ENCODE measurements around the gene HPRT1. TPM values are rescaled to one million over a fixed set of nuclear protein-coding genes. Genes with fewer than 3 reads are reported as not detected.

Gene HPRT1
- total RNA-seq, 1 donor from 2014 or later: 9.6 TPM

DNA sequence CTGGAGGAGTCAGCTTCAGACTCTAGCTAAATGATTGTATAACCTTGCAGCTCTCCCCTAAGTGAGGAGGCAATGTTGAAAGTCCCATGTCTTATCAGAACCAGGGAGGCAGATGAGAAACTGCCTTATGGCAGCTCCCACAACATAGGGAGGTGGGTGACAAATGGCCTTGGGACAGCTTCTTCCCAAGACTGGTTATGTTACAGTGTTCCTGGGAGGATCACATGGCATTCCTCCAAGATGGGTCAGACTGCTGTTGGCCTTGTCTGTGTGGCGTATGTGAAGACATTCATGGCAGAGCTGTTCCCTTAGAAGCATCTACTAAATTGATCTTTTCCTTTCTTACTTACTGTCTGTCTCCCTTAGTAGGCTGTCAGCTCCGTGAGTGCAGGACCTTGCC, 42.0 kb downstream of the HPRT1 start:
- DNase-seq (ENCODE audit: low read depth): no peak
- TF ChIP-seq, protein P1, sequence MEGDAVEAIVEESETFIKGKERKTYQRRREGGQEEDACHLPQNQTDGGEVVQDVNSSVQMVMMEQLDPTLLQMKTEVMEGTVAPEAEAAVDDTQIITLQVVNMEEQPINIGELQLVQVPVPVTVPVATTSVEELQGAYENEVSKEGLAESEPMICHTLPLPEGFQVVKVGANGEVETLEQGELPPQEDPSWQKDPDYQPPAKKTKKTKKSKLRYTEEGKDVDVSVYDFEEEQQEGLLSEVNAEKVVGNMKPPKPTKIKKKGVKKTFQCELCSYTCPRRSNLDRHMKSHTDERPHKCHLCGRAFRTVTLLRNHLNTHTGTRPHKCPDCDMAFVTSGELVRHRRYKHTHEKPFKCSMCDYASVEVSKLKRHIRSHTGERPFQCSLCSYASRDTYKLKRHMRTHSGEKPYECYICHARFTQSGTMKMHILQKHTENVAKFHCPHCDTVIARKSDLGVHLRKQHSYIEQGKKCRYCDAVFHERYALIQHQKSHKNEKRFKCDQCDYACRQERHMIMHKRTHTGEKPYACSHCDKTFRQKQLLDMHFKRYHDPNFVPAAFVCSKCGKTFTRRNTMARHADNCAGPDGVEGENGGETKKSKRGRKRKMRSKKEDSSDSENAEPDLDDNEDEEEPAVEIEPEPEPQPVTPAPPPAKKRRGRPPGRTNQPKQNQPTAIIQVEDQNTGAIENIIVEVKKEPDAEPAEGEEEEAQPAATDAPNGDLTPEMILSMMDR (IDR thresholded peaks at IDR 0.05; ENCODE audit: insufficient read depth, low read length, poor library complexity, severe bottlenecking): no peak

GRCh38 chrX:134502686-134503085, 42.7 kb downstream of the HPRT1 start:
- Histone ChIP-seq H3K4me3 (ENCODE audit: low read depth, low read length) (no peak overlapping the region), H3K27me3 (ENCODE audit: control insufficient read depth, insufficient read depth, low read length) (no peaks in the 10 kb centered on the region), H3K36me3 (ENCODE audit: control insufficient read depth, insufficient read depth, low read length) (no peaks in the 10 kb centered on the region)
- TF ChIP-seq, protein P1 (IDR thresholded peaks at IDR 0.05; ENCODE audit: insufficient read depth, low read length, poor library complexity, severe bottlenecking): no peak
- no peak for DNase-seq (ENCODE audit: low read depth)

More for the DNA sequence above, 42.0 kb downstream of the HPRT1 start:
- no peak overlapping the region for H3K4me3 ChIP-seq (ENCODE audit: low read depth, low read length)
- no peaks in the 10 kb centered on the region for H3K27me3 ChIP-seq (ENCODE audit: control insufficient read depth, insufficient read depth, low read length)
- no peaks in the 10 kb centered on the region for H3K36me3 ChIP-seq (ENCODE audit: control insufficient read depth, insufficient read depth, low read length)

DNA sequence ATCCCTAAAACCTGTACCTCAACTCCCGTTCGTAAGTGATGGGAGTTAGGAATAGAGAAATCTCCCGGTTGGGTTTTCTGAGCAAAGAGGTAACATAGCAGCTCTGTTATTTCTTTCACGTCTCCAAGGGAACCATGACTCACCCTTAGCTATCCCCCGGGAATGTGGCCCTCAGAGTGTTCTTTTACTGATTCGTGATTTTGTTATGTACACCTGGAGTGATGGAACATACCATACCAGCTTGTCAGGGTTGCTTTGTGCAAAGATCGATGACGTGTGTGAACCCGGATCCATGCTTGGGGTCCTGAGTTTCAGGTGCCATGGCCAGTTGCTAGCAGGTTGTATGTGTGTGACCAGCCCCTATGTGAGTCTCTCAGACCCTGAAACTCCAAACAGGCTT, 52.6 kb downstream of the HPRT1 start:
- no peaks in the 10 kb centered on the region for H3K36me3 ChIP-seq (ENCODE audit: control insufficient read depth, insufficient read depth, low read length)
- peak; percentile 75 for DNase-seq (ENCODE audit: low read depth)
- H3K4me3 ChIP-seq (ENCODE audit: low read depth, low read length): no peak overlapping the region
- TF ChIP-seq, protein P1 (IDR thresholded peaks at IDR 0.05; ENCODE audit: insufficient read depth, low read length, poor library complexity, severe bottlenecking): no peak
- H3K27me3 ChIP-seq (ENCODE audit: control insufficient read depth, insufficient read depth, low read length): no peaks in the 10 kb centered on the region

GRCh38 chrX:134513091-134513490, 53.1 kb downstream of the HPRT1 start:
- no peak for DNase-seq (ENCODE audit: low read depth)
- H3K4me3 ChIP-seq (ENCODE audit: low read depth, low read length): no peak overlapping the region
- no peaks in the 10 kb centered on the region for H3K36me3 ChIP-seq (ENCODE audit: control insufficient read depth, insufficient read depth, low read length)
- TF ChIP-seq, protein P1 (IDR thresholded peaks at IDR 0.05; ENCODE audit: insufficient read depth, low read length, poor library complexity, severe bottlenecking): no peak
- H3K27me3 ChIP-seq (ENCODE audit: control insufficient read depth, insufficient read depth, low read length): no peaks in the 10 kb centered on the region

GRCh38 chrX:134520860-134521390, 61.0 kb downstream of the HPRT1 start:
- DNase-seq (ENCODE audit: low read depth): no peak
- Histone ChIP-seq H3K4me3 (ENCODE audit: low read depth, low read length) (no peak overlapping the region), H3K36me3 (ENCODE audit: control insufficient read depth, insufficient read depth, low read length) (no peaks in the 10 kb centered on the region), H3K27me3 (ENCODE audit: control insufficient read depth, insufficient read depth, low read length) (no peaks in the 10 kb centered on the region)
- TF ChIP-seq, protein P1 (IDR thresholded peaks at IDR 0.05; ENCODE audit: insufficient read depth, low read length, poor library complexity, severe bottlenecking): peak; percentile 58

DNA sequence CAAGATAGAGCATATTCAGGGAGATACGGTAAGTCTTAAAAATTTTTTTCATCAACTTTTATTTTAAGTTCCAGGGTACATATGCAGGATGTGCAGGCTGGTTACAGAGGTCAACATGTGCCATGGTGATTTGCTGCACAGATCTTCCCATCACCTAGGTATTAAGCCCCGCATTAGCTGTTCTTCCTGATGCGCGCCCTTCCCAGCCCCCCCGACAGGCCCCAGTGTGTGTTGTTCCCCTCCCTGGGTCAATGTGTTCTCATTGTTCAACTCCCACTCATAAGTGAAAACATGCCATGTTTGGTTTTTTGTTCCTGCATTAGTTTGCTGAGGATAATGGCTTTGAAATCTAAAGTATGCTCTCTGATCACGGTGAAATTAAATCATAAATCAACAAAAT, 64.2 kb downstream of the HPRT1 start:
- H3K4me3 ChIP-seq (ENCODE audit: low read depth, low read length): no peak overlapping the region
- no peaks in the 10 kb centered on the region for H3K36me3 ChIP-seq (ENCODE audit: control insufficient read depth, insufficient read depth, low read length)
- H3K27me3 ChIP-seq (ENCODE audit: control insufficient read depth, insufficient read depth, low read length): no peaks in the 10 kb centered on the region
- no peak for DNase-seq (ENCODE audit: low read depth)
- TF ChIP-seq, protein P1 (IDR thresholded peaks at IDR 0.05; ENCODE audit: insufficient read depth, low read length, poor library complexity, severe bottlenecking): no peak

Measured in kidney epithelial cell (primary cell).